Transverse colon (tissue), 4 donors: ENCODE results near the gene KRTAP10-5. TPM values are rescaled to one million over a fixed set of nuclear protein-coding genes. Genes with fewer than 3 reads are reported as not detected.

Source experiments
- DNase-seq: peaks from one replicate; pipeline ENCODE4 v3.0.0-alpha.2; 2019
- H3K27ac ChIP-seq, 4 donors: fragments of 200-600 bp; sonication (generic); 2 replicates each; pipeline ENCODE4 v1.5.1; 2016 to 2018; ENCODE audit warnings: inconsistent platforms in 4 of 4
- H3K27me3 ChIP-seq: fragments of 200-600 bp; sonication (generic); 2 replicates; pipeline ENCODE4 v1.5.1; 2017; ENCODE audit warnings: inconsistent platforms
- H3K36me3 ChIP-seq, 4 donors: fragments of 200-600 bp; sonication (generic); 2 replicates each; pipeline ENCODE4 v1.5.1; 2017 to 2019; ENCODE audit warnings: inconsistent platforms in 4 of 4
- H3K4me1 ChIP-seq, 4 donors: fragments of 200-600 bp; sonication (generic); 2 replicates each; pipeline ENCODE4 v1.5.1; 2017 to 2020; ENCODE audit warnings: inconsistent platforms in 4 of 4
- H3K4me3 ChIP-seq, 4 donors: fragments of 200-600 bp; sonication (generic); 1 replicate in 1 of 4; 2 replicates in 3 of 4; pipeline versions ENCODE4 v1.5.1 to v1.6.1; 2017 to 2019; ENCODE audit warnings: inconsistent platforms in 4 of 4
- H3K9me3 ChIP-seq, 2 donors: fragments of 200-600 bp; sonication (generic); 2 replicates each; pipeline ENCODE4 v1.5.1; 2017 to 2019; ENCODE audit warnings: inconsistent platforms in 2 of 2
- CTCF ChIP-seq, 5 experiments: fragments of 200-600 bp in 3 of 5; fragments of 450-650 bp in 2 of 5; sonication (generic) in 3 of 5; IDR thresholded peaks; 1 replicate in 2 of 5; 2 replicates in 3 of 5; pipeline ENCODE4 v1.5.1; 2016 to 2017; ENCODE audit warnings: antibody characterized with exemption in 5 of 5, inconsistent platforms in 3 of 5, mild to moderate bottlenecking in 2 of 5, moderate library complexity in 1 of 5
- EP300 ChIP-seq: sonication (generic); formaldehyde crosslinking; IDR thresholded peaks from one replicate; pipeline ENCODE4 v1.6.1; 2017; ENCODE audit warnings: antibody characterized with exemption, low read depth
- POLR2A ChIP-seq: fragments of 450-650 bp; IDR thresholded peaks from one replicate; pipeline ENCODE4 v1.6.1; 2016; ENCODE audit warnings: antibody characterized with exemption, mild to moderate bottlenecking, moderate library complexity
- POLR2AphosphoS5 ChIP-seq, 3 donors: sonication (generic); formaldehyde crosslinking; IDR thresholded peaks; one replicate each; pipeline ENCODE4 v1.6.1; 2016; ENCODE audit warnings: antibody characterized with exemption in 3 of 3
- WGBS, 2 donors: methylation state at CpG; one replicate each; pipeline ENCODE4 v1.1.5; 2018; ENCODE audit warnings: low coverage in 1 of 2; 5-methylcytosine and 5-hydroxymethylcytosine counted together
- in situ Hi-C, 4 donors: fragments of 200-750 bp; cut with MboI; loops; one replicate each; pipeline versions ENCODE4 v1.15.0 to v1.15.1; 2017; ENCODE audit warnings: low sequenced_read_pairs in 3 of 4, low pct_ligation_motif_present in 1 of 4, low pct_unique_long_range_greater_than_20kb in 1 of 4
- intact Hi-C: fragments of 100-400 bp; cut with DNase I; formaldehyde crosslinking; loops from one replicate; pipeline ENCODE4 v1.15.1; 2023; ENCODE audit warnings: low total_unique reads
- total RNA-seq, 4 donors: library from RNA; depleted of rRNA; stranded (reverse); fragments of >200 nt; gene quantifications; one replicate each; pipeline ENCODE4 v1.1.0, GENCODE V29; 2016

KRTAP10-5 gene
- total RNA-seq, 4 donors from 2014 or later, result not detected

- peaks cover 9 to 22% of the 10 kb centered on the region in 2 donors for H3K9me3 ChIP-seq
- peaks cover 11% of the 10 kb centered on the region for H3K27me3 ChIP-seq
- H3K36me3 ChIP-seq, result no peaks in the 10 kb centered on the region
- no peak for DNase-seq
- intact Hi-C loops, result no loop called here
- no peaks in the 10 kb centered on the region for H3K4me1 ChIP-seq
- in situ Hi-C loops, result no loop called here
- TF ChIP-seq POLR2A (no peak), CTCF (IDR thresholded peaks at IDR 0.05) (no peak), EP300 (no peak), POLR2AphosphoS5 (IDR thresholded peaks at IDR 0.05) (no peak)
- H3K4me3 ChIP-seq, result no peak overlapping the region
- 41 to 74% methylated on average over 2 to 10 of the region's 10 CpGs for WGBS, 2 donors
- H3K27ac ChIP-seq, result no peak overlapping the region
Measured at GRCh38 chr21:44626262-44626661, 45.9 kb upstream of the KRTAP10-5 start.

DNA sequence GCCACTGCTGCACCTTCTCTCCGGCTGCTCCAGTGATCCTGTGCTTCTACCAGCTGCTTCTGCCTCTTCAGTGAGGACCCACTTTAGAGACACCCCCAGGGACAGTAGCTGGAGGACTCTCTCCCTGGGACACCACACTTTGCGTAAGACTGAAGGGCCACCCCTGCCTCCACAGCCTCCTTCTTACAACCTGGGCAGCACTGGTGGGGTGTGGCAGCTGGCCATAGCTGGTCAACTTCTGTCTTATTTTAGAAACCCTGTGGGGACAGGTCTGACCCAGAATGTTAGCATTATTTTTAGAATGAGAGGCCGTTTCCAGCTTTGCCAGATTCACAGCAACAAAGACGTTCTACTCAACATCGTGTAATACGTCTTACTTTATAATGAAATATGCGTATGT, 45.4 kb upstream of the KRTAP10-5 start:
- H3K36me3 ChIP-seq, result no peaks in the 10 kb centered on the region
- intact Hi-C loops, result no loop called here
- DNase-seq, result no peak
- in situ Hi-C loops, result no loop called here
- H3K4me1 ChIP-seq, result no peaks in the 10 kb centered on the region
- WGBS, 2 donors, result 82 to 85% methylated on average over 5 to 7 of the region's 7 CpGs
- H3K27ac ChIP-seq, result no peak overlapping the region
- peaks cover 9 to 20% of the 10 kb centered on the region in 2 donors for H3K9me3 ChIP-seq
- TF ChIP-seq CTCF (IDR thresholded peaks at IDR 0.05), result no peak
- no peak for TF ChIP-seq POLR2AphosphoS5 (IDR thresholded peaks at IDR 0.05)
- no peak for TF ChIP-seq POLR2A
- TF ChIP-seq EP300, result no peak
- H3K4me3 ChIP-seq, result no peak overlapping the region
- H3K27me3 ChIP-seq, result peaks cover 11% of the 10 kb centered on the region

- TF ChIP-seq EP300 (no peak), POLR2A (no peak), CTCF (IDR thresholded peaks at IDR 0.05) (no peak), POLR2AphosphoS5 (IDR thresholded peaks at IDR 0.05) (no peak)
- Histone ChIP-seq H3K4me1 (peaks cover 0 to 3% (median 0%) of the 10 kb centered on the region in 4 donors), H3K4me3 (no peak overlapping the region), H3K9me3 (peaks cover 9 to 27% of the 10 kb centered on the region in 2 donors), H3K27me3 (peaks cover 5% of the 10 kb centered on the region), H3K27ac (no peak overlapping the region), H3K36me3 (no peaks in the 10 kb centered on the region)
- in situ Hi-C loops (no loop called here), intact Hi-C loops (no loop called here)
- no peak for DNase-seq
Measured at GRCh38 chr21:44623575-44623974, 43.2 kb upstream of the KRTAP10-5 start.

DNA sequence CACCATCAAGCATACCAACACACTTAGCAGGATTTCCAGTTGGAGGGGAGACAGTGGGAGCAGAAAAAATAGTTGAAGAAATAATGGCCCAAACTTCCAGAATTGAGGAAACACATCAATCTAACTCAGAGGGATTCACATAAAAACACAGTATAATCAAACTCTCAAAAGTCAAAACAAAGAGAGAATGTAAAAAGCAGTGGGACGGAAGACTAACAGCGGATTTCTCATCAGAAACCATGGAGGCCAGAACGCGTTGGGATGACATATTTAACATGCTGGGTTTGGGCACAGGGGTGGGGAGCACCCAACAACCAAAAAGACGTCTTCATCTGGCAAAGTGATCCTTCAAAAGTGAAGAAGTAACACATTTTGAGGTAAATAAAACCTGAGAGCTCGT, 39.5 kb upstream of the KRTAP10-5 start:
- Histone ChIP-seq H3K27me3 (no peaks in the 10 kb centered on the region), H3K4me1 (peaks cover 0 to 3% (median 0%) of the 10 kb centered on the region in 4 donors), H3K9me3 (peaks cover 9 to 26% of the 10 kb centered on the region in 2 donors), H3K27ac (no peak overlapping the region), H3K4me3 (no peak overlapping the region), H3K36me3 (no peaks in the 10 kb centered on the region)
- in situ Hi-C loops, result no loop called here
- intact Hi-C loops, result no loop called here
- 86 to 92% methylated on average over 6 of the region's 6 CpGs for WGBS, 2 donors
- TF ChIP-seq CTCF (IDR thresholded peaks at IDR 0.05), result no peak
- no peak for TF ChIP-seq EP300
- TF ChIP-seq POLR2A, result no peak
- no peak for TF ChIP-seq POLR2AphosphoS5 (IDR thresholded peaks at IDR 0.05)
- DNase-seq, result no peak
